SH-SY5Y (cell line): ENCODE data around the gene PSMA3.

Source experiments
- GATA2 ChIP-seq: IDR thresholded peaks from 2 replicates; pipeline ENCODE4 v1.6.1; 2011; ENCODE audit warnings: mild to moderate bottlenecking, low read depth, low read length
- GATA3 ChIP-seq: IDR thresholded peaks from 2 replicates; pipeline ENCODE4 v1.6.1; 2011; ENCODE audit warnings: low read depth, mild to moderate bottlenecking, low read length, moderate library complexity

GRCh38 chr14:58272588-58273372 is 28.1 kb downstream of the PSMA3 start:
- TF ChIP-seq GATA2 (no peak), GATA3 (no peak)
